GM10266 (cell line): ENCODE results near the gene B3GNT5.

Experiments
- DNase-seq: peaks from one replicate; pipeline ENCODE4 v3.0.0; 2012; ENCODE audit errors: extremely low spot score
- CTCF ChIP-seq: IDR thresholded peaks from 2 replicates; pipeline ENCODE4 v1.5.1; 2012; ENCODE audit warnings: mild to moderate bottlenecking, low read depth; ENCODE audit not compliant: control insufficient read depth, insufficient read depth; ENCODE audit errors: missing control alignments

Gene B3GNT5

GRCh38 chr3:183212096-183212495 is 41.0 kb upstream of the B3GNT5 start:
- TF ChIP-seq CTCF = no peak
- DNase-seq = no peak

GRCh38 chr3:183212565-183212964 is 40.5 kb upstream of the B3GNT5 start:
- no peak for TF ChIP-seq CTCF
- DNase-seq = no peak

GRCh38 chr3:183213415-183214276 is 39.4 kb upstream of the B3GNT5 start:
- no peak for TF ChIP-seq CTCF
- no peak for DNase-seq

GRCh38 chr3:183214277-183214612 is 38.8 kb upstream of the B3GNT5 start:
- no peak for TF ChIP-seq CTCF
- DNase-seq = no peak

- DNase-seq = no peak
- TF ChIP-seq CTCF = no peak
Measured at GRCh38 chr3:183215591-183216202, 37.4 kb upstream of the B3GNT5 start.

GRCh38 chr3:183217548-183218332 is 35.3 kb upstream of the B3GNT5 start:
- TF ChIP-seq CTCF = no peak
- DNase-seq = no peak
